Measurements from ENCODE around the gene DCST2. TPM values are rescaled to one million over a fixed set of nuclear protein-coding genes. Genes with fewer than 3 reads are reported as not detected.

DCST2 gene
- total and polyA plus RNA-seq, 12 donors: 0.14 to 15.2 (median 1.1) TPM; not detected in 2

DNA sequence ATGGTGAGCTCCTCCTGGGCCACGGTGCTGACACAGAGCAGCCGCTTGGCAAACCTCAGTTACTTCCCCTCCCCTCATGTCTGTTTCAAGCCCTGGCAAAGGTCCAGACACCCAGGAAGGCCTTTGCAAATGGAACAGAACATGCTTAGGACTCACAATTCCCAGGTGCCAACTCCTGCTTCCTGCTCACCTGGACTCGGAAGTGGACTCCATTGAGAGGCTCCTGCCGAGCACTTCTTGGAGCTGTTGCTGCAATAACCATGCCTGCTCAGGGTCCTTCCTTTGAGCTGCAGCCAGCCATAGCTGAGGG, 10.7 kb downstream of the DCST2 start:
- no peaks in the 10 kb centered on the region for H3K36me3 ChIP-seq (replicated peaks in 1 of 2)
- no peaks in the 10 kb centered on the region for H3K9me3 ChIP-seq (replicated peaks in 1 of 3)
- TF ChIP-seq CTCF (IDR thresholded peaks at IDR 0.05) (no peak), POLR2A (IDR thresholded peaks at IDR 0.05) (no peak)
- intact Hi-C loops (cut with DNase I): no loop called here
- WGBS, 4 donors: 29 to 41% (median 33%) methylated on average over 3 to 4 of the region's 4 CpGs
- H3K27me3 ChIP-seq: no peaks in the 10 kb centered on the region
- H3K4me3 ChIP-seq: no peak overlapping the region
- H3K4me1 ChIP-seq (replicated peaks in 1 of 2): peaks cover 5 to 9% of the 10 kb centered on the region in 2 donors
- DNase-seq: peak; percentile 60 to 88 (median 85)
- no peak overlapping the region for H3K27ac ChIP-seq

DNA sequence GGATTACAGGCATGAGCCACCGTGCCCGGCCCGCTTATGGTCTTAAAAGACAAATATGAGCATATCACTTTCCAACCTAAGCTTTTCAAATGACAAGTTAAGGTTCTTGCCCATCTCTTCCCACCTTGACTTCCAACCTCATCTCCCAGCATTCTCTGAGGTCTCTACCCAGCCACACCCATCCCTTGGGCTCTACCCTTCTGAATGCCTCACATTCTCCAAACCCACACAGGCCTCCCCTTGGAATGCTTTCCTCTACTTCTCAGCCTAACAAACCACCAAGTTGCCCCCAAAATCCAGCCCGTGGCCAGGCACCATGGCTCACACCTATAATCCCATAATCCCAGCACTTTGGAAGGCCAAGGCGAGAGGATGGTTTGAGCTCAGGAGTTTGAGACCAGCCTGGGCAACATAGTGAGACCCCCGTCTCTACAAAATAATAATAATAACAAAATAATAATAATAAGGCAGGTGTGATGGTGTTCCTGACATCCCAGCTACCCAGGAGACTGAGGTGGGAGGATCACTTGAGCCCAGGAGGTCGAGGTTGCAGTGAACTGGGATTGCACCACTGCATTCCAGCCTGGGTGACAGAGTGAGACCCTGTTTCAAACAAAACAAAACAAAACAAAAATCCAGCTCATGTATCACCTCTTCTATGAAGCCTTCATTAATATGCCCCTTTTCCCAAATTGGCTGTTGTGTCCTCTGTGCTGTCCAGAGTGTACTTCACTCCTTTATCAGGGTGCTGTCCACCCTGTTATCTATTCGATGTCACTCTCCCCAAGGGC, 11.2 kb downstream of the DCST2 start:
- intact Hi-C loops (cut with DNase I): no loop called here
- H3K4me1 ChIP-seq (replicated peaks in 1 of 2): peaks cover 8 to 14% of the 10 kb centered on the region in 2 donors
- H3K4me3 ChIP-seq: no peak overlapping the region
- WGBS, 4 donors: 77 to 79% (median 78%) methylated on average over 8 of the region's 8 CpGs
- H3K36me3 ChIP-seq (replicated peaks in 1 of 2): no peaks in the 10 kb centered on the region
- H3K9me3 ChIP-seq (replicated peaks in 1 of 3): no peaks in the 10 kb centered on the region
- no peak for DNase-seq
- no peaks in the 10 kb centered on the region for H3K27me3 ChIP-seq
- no peak overlapping the region for H3K27ac ChIP-seq
- TF ChIP-seq POLR2A (IDR thresholded peaks at IDR 0.05) (no peak), CTCF (IDR thresholded peaks at IDR 0.05) (no peak)

- Histone ChIP-seq H3K4me1 (replicated peaks in 1 of 2) (peaks cover 16 to 24% of the 10 kb centered on the region in 2 donors), H3K27ac (no peak overlapping the region), H3K36me3 (replicated peaks in 1 of 2) (peaks cover 0 to 22% of the 10 kb centered on the region in 2 donors), H3K4me3 (no peak overlapping the region), H3K27me3 (no peaks in the 10 kb centered on the region), H3K9me3 (replicated peaks in 1 of 3) (no peaks in the 10 kb centered on the region)
- intact Hi-C loops (cut with DNase I): no loop called here
- 72 to 77% (median 72%) methylated on average over 11 of the region's 11 CpGs for WGBS, 4 donors
- peak in 1 of 7 donors; percentile 54 for DNase-seq
- TF ChIP-seq POLR2A (IDR thresholded peaks at IDR 0.05) (no peak), CTCF (IDR thresholded peaks at IDR 0.05) (no peak)
Measured at GRCh38 chr1:155019377-155020245, 14.0 kb downstream of the DCST2 start.

DNA sequence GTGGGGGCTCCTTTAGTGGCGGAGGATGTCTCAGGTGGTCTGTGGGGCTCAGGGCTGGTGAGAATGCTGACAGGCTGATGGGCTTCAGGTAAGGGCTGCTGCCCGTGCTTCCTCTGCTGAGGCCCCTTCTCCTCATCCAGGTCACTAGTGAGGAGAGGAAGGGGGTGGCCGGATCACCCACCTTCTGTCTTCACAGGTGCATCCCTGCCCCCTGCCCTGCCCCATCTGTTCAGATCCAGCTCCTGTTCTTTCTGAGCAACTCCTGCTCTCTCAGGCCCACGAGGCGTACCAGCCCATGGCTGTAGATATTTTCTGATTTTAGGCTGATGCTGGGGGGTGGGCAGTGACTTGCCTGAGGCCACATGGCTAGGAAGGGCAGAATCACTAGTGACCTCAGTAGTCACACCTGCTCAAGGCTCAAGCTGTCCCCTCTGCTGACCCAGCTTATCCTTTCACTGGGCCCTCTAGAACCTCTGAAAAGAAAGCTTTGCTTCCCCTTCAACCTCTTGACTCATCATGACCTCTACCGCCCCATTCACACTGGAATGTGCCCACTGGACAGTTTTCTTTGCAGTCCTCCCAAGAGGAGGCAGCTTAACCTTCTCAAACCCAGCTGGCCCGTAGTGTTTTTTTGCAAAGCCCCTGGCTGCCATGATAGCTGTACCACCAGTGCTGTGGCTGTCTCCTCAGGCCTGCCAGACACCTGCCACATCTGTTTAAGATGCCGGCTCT, 14.8 kb downstream of the DCST2 start:
- H3K9me3 ChIP-seq (replicated peaks in 1 of 3): no peaks in the 10 kb centered on the region
- TF ChIP-seq POLR2A (IDR thresholded peaks at IDR 0.05): no peak
- TF ChIP-seq CTCF (IDR thresholded peaks at IDR 0.05): no peak
- DNase-seq: peak in 3 of 7 donors; percentile 16 to 60 (median 28)
- H3K4me1 ChIP-seq (replicated peaks in 1 of 2): peaks cover 16 to 27% of the 10 kb centered on the region in 2 donors
- intact Hi-C loops (cut with DNase I): no loop called here
- peaks cover 0 to 24% of the 10 kb centered on the region in 2 donors for H3K36me3 ChIP-seq (replicated peaks in 1 of 2)
- no peak overlapping the region for H3K4me3 ChIP-seq
- no peak overlapping the region for H3K27ac ChIP-seq
- 80 to 82% (median 81%) methylated on average over 7 to 8 of the region's 8 CpGs for WGBS, 4 donors
- H3K27me3 ChIP-seq: no peaks in the 10 kb centered on the region
